Stomach (tissue), 4 donors: ENCODE data around the gene TMEM132C.

Source experiments
- CTCF ChIP-seq, 7 experiments: fragments of 450-650 bp in 4 of 7; fragments of 200-600 bp in 3 of 7; sonication (generic) in 3 of 7; IDR thresholded peaks; one replicate each; pipeline ENCODE4 v1.5.1; 2016 to 2019; ENCODE audit warnings: antibody characterized with exemption in 7 of 7, control low read depth in 2 of 7, mild to moderate bottlenecking in 1 of 7
- EP300 ChIP-seq: sonication (generic); formaldehyde crosslinking; IDR thresholded peaks from one replicate; pipeline ENCODE4 v1.6.1; 2017; ENCODE audit warnings: antibody characterized with exemption

- TF ChIP-seq EP300 (no peak), CTCF (IDR thresholded peaks at IDR 0.05) (no peak)
Measured at GRCh38 chr12:128265566-128265965, 1.4 kb upstream of the TMEM132C start.
